HEK293T (cell line): ENCODE measurements around the gene CD320.
"Not testable (repeated sequence)": the region's sequence is repeated elsewhere in the genome, so short reads cannot be mapped to it uniquely, and the experiment has no call there.

Source experiments
- CTCF ChIA-PET: fragments of 350-600 bp; formaldehyde crosslinking; extraction: SDS; loops from one replicate; lab custom pipeline; 2021; ENCODE audit warnings: antibody characterized with exemption, inconsistent platforms; lab: Yijun Ruan, JAX
- POLR2A ChIA-PET: fragments of 350-600 bp; formaldehyde crosslinking; extraction: SDS; loops from one replicate; lab custom pipeline; 2020; ENCODE audit warnings: antibody characterized with exemption, inconsistent platforms; lab: Yijun Ruan, JAX
- DNase-seq: peaks from one replicate; pipeline ENCODE4 v3.0.0; 2012; ENCODE audit warnings: mixed read lengths; ENCODE audit errors: extremely low spot score
- ARNT ChIP-seq: fragments of 450-650 bp; IDR thresholded peaks from 2 replicates; pipeline ENCODE4 v1.6.1; 2017; ENCODE audit warnings: mild to moderate bottlenecking
- BHLHE40 ChIP-seq: fragments of 450-650 bp; IDR thresholded peaks from 2 replicates; pipeline ENCODE4 v1.6.1; 2016; ENCODE audit warnings: mild to moderate bottlenecking, moderate library complexity, borderline replicate concordance
- CTBP1 ChIP-seq: fragments of 450-650 bp; IDR thresholded peaks from 2 replicates; pipeline ENCODE4 v1.6.1; 2016; ENCODE audit warnings: borderline replicate concordance
- ELF4 ChIP-seq: fragments of 450-650 bp; IDR thresholded peaks from 2 replicates; pipeline ENCODE4 v1.6.1; 2017; ENCODE audit warnings: antibody characterized with exemption
- FOXA1 ChIP-seq: fragments of 450-650 bp; IDR thresholded peaks from 2 replicates; pipeline ENCODE4 v1.6.1; 2016; ENCODE audit warnings: mild to moderate bottlenecking
- FOXK2 ChIP-seq: fragments of 450-650 bp; IDR thresholded peaks from 2 replicates; pipeline ENCODE4 v1.6.1; 2016; ENCODE audit warnings: mild to moderate bottlenecking
- FOXM1 ChIP-seq: fragments of 450-650 bp; IDR thresholded peaks from 2 replicates; pipeline ENCODE4 v1.6.1; 2017; ENCODE audit warnings: mild to moderate bottlenecking, borderline replicate concordance
- HDGF ChIP-seq: fragments of 450-650 bp; IDR thresholded peaks from 2 replicates; pipeline ENCODE4 v1.6.1; 2017; ENCODE audit warnings: antibody characterized with exemption, borderline replicate concordance
- L3MBTL2 ChIP-seq: fragments of 450-650 bp; conservative IDR thresholded peaks from 2 replicates; pipeline ENCODE4 v1.6.1; 2016; ENCODE audit warnings: mild to moderate bottlenecking
- LEF1 ChIP-seq: fragments of 450-650 bp; IDR thresholded peaks from 2 replicates; pipeline ENCODE4 v1.6.1; 2017; ENCODE audit warnings: mild to moderate bottlenecking, borderline replicate concordance
- NFRKB ChIP-seq: fragments of 450-650 bp; IDR thresholded peaks from 2 replicates; pipeline ENCODE4 v1.6.1; 2016; ENCODE audit warnings: mild to moderate bottlenecking, moderate library complexity
- PKNOX1 ChIP-seq: fragments of 450-650 bp; IDR thresholded peaks from 2 replicates; pipeline ENCODE4 v1.6.1; 2016
- SP1 ChIP-seq: fragments of 450-650 bp; IDR thresholded peaks from 2 replicates; pipeline ENCODE4 v1.6.1; 2017
- SUZ12 ChIP-seq: fragments of 450-650 bp; IDR thresholded peaks from 2 replicates; pipeline ENCODE4 v1.6.1; 2016; ENCODE audit warnings: mild to moderate bottlenecking
- TARDBP ChIP-seq: fragments of 450-650 bp; IDR thresholded peaks from 2 replicates; pipeline ENCODE4 v1.6.1; 2016
- ZNF384 ChIP-seq: fragments of 450-650 bp; IDR thresholded peaks from 2 replicates; pipeline ENCODE4 v1.6.1; 2016

CD320 gene

GRCh38 chr19:8302357-8302691, 5.8 kb downstream of the CD320 start:
- DNase-seq = no peak
- CTCF ChIA-PET = no interaction called here
- POLR2A ChIA-PET = no interaction called here
- TF ChIP-seq FOXK2 (no peak), HDGF (no peak), TARDBP (no peak), LEF1 (no peak), ARNT (no peak), FOXA1 (no peak), NFRKB (no peak), PKNOX1 (no peak), ZNF384 (no peak), SUZ12 (no peak)

- POLR2A ChIA-PET, CTCF ChIA-PET, DNase-seq: not testable (repeated sequence)
These were observed 16.8 kb downstream of the CD320 start for GRCh38 chr19:8291337-8291736.

- POLR2A ChIA-PET, DNase-seq, CTCF ChIA-PET: not testable (repeated sequence)
These were observed 31.6 kb downstream of the CD320 start for GRCh38 chr19:8276508-8276907.

- DNase-seq = no peak
- ChIA-PET POLR2A (no interaction called here), CTCF (no interaction called here)
- TF ChIP-seq LEF1 (no peak), L3MBTL2 (no peak), CTBP1 (no peak), PKNOX1 (no peak), FOXK2 (no peak), NFRKB (no peak), BHLHE40 (no peak), SP1 (no peak), ZNF384 (no peak), FOXA1 (no peak), FOXM1 (no peak)
These were observed 38.4 kb downstream of the CD320 start for GRCh38 chr19:8269724-8270123.

- ChIA-PET POLR2A (no interaction called here), CTCF (no interaction called here)
- DNase-seq = no peak
- TF ChIP-seq ZNF384 (no peak), FOXA1 (no peak), NFRKB (no peak), TARDBP (no peak), ELF4 (no peak), SP1 (no peak), ARNT (no peak), BHLHE40 (no peak), LEF1 (no peak), FOXK2 (no peak), CTBP1 (no peak), SUZ12 (no peak), HDGF (no peak), L3MBTL2 (no peak), PKNOX1 (no peak), FOXM1 (no peak)
These were observed 42.3 kb downstream of the CD320 start for GRCh38 chr19:8265872-8266271.

- POLR2A ChIA-PET, DNase-seq: not testable (repeated sequence)
- CTCF ChIA-PET = interaction anchor here (0.6 kb wide), 2 partner anchors 66 to 98 kb away, joined by 3 to 5 read pairs; no protein-coding TSS in a partner anchor
These were observed 43.9 kb downstream of the CD320 start for GRCh38 chr19:8264248-8264647.

- no peak for DNase-seq
- TF ChIP-seq BHLHE40 = no peak
- TF ChIP-seq FOXA1 = no peak
- TF ChIP-seq FOXK2 = no peak
- no peak for TF ChIP-seq ELF4
- no peak for TF ChIP-seq SP1
- TF ChIP-seq CTBP1 = no peak
- TF ChIP-seq PKNOX1 = no peak
- no peak for TF ChIP-seq SUZ12
- TF ChIP-seq ARNT = no peak
- TF ChIP-seq ZNF384 = no peak
- TF ChIP-seq NFRKB = no peak
- TF ChIP-seq FOXM1 = no peak
- TF ChIP-seq L3MBTL2 = no peak
- no peak for TF ChIP-seq LEF1
- no peak for TF ChIP-seq TARDBP
- TF ChIP-seq HDGF = no peak
- ChIA-PET CTCF (interaction anchor here (0.5 kb wide), 1 partner anchor 360 kb away, joined by 5 read pairs; no protein-coding TSS in a partner anchor), POLR2A (no interaction called here)
These were observed 45.7 kb downstream of the CD320 start for GRCh38 chr19:8262431-8262830.
